Activated CD8-positive, alpha-beta T cell treated with anti-CD3 and anti-CD28 coated beads for 36 hours (primary cell): ENCODE data around the gene NCOA7. TPM values are rescaled to one million over a fixed set of nuclear protein-coding genes. Genes with fewer than 3 reads are reported as not detected.

Experiments
- ATAC-seq: fragments of 200-7000 bp; cut with Tn5 transposase; one replicate; pipeline ENCODE4 v1.10.0; 2021; ENCODE audit warnings: mild to moderate bottlenecking, moderate library complexity
- CTCF ChIA-PET: fragments of 350-600 bp; sonication (Branson Sonifier 250); formaldehyde crosslinking; loops from one replicate; lab custom pipeline; 2021; ENCODE audit warnings: antibody characterized with exemption; lab: Charles Lee
- POLR2A ChIA-PET: fragments of 350-600 bp; sonication (Branson Sonifier 250); formaldehyde crosslinking; loops from one replicate; lab custom pipeline; 2021; ENCODE audit warnings: antibody characterized with exemption; lab: Charles Lee
- DNase-seq: peaks from one replicate; pipeline ENCODE4 v3.0.0-alpha.2; 2020
- H3K27ac Mint-ChIP-seq: one replicate; pipeline ENCODE4 v1.8.0; 2021; ENCODE audit warnings: mild to moderate bottlenecking, mixed read lengths
- H3K27me3 Mint-ChIP-seq: one replicate; pipeline ENCODE4 v1.8.0; 2021; ENCODE audit warnings: mixed read lengths
- H3K36me3 Mint-ChIP-seq: one replicate; pipeline ENCODE4 v1.8.0; 2021; ENCODE audit warnings: low read depth, mixed read lengths
- H3K4me1 Mint-ChIP-seq: one replicate; pipeline ENCODE4 v1.8.0; 2021; ENCODE audit warnings: low read depth, mixed read lengths
- H3K4me3 Mint-ChIP-seq: one replicate; pipeline ENCODE4 v1.8.0; 2021; ENCODE audit warnings: mild to moderate bottlenecking, moderate library complexity, mixed read lengths
- H3K9me3 Mint-ChIP-seq: one replicate; pipeline ENCODE4 v1.8.0; 2021; ENCODE audit warnings: mixed read lengths
- CTCF ChIP-seq: fragments of 200-600 bp; IDR thresholded peaks from one replicate; pipeline ENCODE4 v1.8.0; 2022; ENCODE audit warnings: antibody characterized with exemption, mild to moderate bottlenecking
- intact Hi-C: fragments of 100-400 bp; cut with micrococcal nuclease; formaldehyde crosslinking; loops from one replicate; pipeline ENCODE4 v1.10.0; 2022
- total RNA-seq, 2 experiments: library from RNA; stranded (reverse); gene quantifications; one replicate each; pipeline ENCODE4 v1.2.3, GENCODE V29; 2021

The NCOA7 gene
- total RNA-seq, 2 experiments from 2014 or later = 43.4 to 44.9 TPM

- peaks cover 2% of the 10 kb centered on the region for H3K4me1 Mint-ChIP-seq
- H3K4me3 Mint-ChIP-seq = no peak overlapping the region
- no peak for TF ChIP-seq CTCF
- H3K36me3 Mint-ChIP-seq = no peaks in the 10 kb centered on the region
- DNase-seq (no peak), ATAC-seq (no peak)
- CTCF ChIA-PET = interaction anchor here (0.6 to 5.1 kb wide), 3 partner anchors 13 to 448 kb away, joined by 3 to 38 read pairs (median 3); no protein-coding TSS in a partner anchor
- POLR2A ChIA-PET = no interaction called here
- no peaks in the 10 kb centered on the region for H3K9me3 Mint-ChIP-seq
- intact Hi-C loops = no loop called here
- peaks cover 22% of the 10 kb centered on the region for H3K27me3 Mint-ChIP-seq
- no peak overlapping the region for H3K27ac Mint-ChIP-seq
These were observed 30.8 kb upstream of the NCOA7 start for GRCh38 chr6:125759959-125760457.

GRCh38 chr6:125764121-125764671, 26.6 kb upstream of the NCOA7 start:
- POLR2A ChIA-PET = no interaction called here
- DNase-seq (no peak), ATAC-seq (no peak)
- intact Hi-C loops = no loop called here
- H3K4me3 Mint-ChIP-seq = no peak overlapping the region
- no peak for TF ChIP-seq CTCF
- no peak overlapping the region for H3K27ac Mint-ChIP-seq
- H3K27me3 Mint-ChIP-seq = peaks cover 26% of the 10 kb centered on the region
- CTCF ChIA-PET = interaction anchor here (1.0 to 1.6 kb wide), 7 partner anchors 9 to 453 kb away, joined by 3 to 9 read pairs (median 7); no protein-coding TSS in a partner anchor
- no peaks in the 10 kb centered on the region for H3K9me3 Mint-ChIP-seq
- peaks cover 2% of the 10 kb centered on the region for H3K4me1 Mint-ChIP-seq
- no peaks in the 10 kb centered on the region for H3K36me3 Mint-ChIP-seq

- peaks cover 19% of the 10 kb centered on the region for H3K27me3 Mint-ChIP-seq
- H3K4me3 Mint-ChIP-seq = no peak overlapping the region
- DNase-seq = no peak
- no peak overlapping the region for H3K27ac Mint-ChIP-seq
- no peaks in the 10 kb centered on the region for H3K36me3 Mint-ChIP-seq
- no peaks in the 10 kb centered on the region for H3K9me3 Mint-ChIP-seq
- no peak for ATAC-seq
- TF ChIP-seq CTCF = no peak
- POLR2A ChIA-PET = no interaction called here
- peaks cover 2% of the 10 kb centered on the region for H3K4me1 Mint-ChIP-seq
- intact Hi-C loops = no loop called here
- CTCF ChIA-PET = interaction anchor here (2.2 to 5.4 kb wide), 2 partner anchors 13 to 454 kb away, joined by 6 to 50 read pairs; no protein-coding TSS in a partner anchor
These were observed 24.8 kb upstream of the NCOA7 start for GRCh38 chr6:125765944-125766343.

- ATAC-seq (no peak), DNase-seq (no peak)
- H3K4me3 Mint-ChIP-seq = no peak overlapping the region
- H3K36me3 Mint-ChIP-seq = no peaks in the 10 kb centered on the region
- POLR2A ChIA-PET = no interaction called here
- no peaks in the 10 kb centered on the region for H3K9me3 Mint-ChIP-seq
- H3K4me1 Mint-ChIP-seq = peaks cover 2% of the 10 kb centered on the region
- no peak overlapping the region for H3K27ac Mint-ChIP-seq
- peaks cover 16% of the 10 kb centered on the region for H3K27me3 Mint-ChIP-seq
- CTCF ChIA-PET = interaction anchor here (1.1 to 5.4 kb wide), 3 partner anchors 13 to 455 kb away, joined by 3 to 50 read pairs (median 6); no protein-coding TSS in a partner anchor
- intact Hi-C loops = no loop called here
- TF ChIP-seq CTCF = no peak
These were observed 24.1 kb upstream of the NCOA7 start for GRCh38 chr6:125766641-125767040.

- DNase-seq (no peak), ATAC-seq (no peak)
- H3K27ac Mint-ChIP-seq = no peak overlapping the region
- intact Hi-C loops = loop anchor here (1.0 kb wide), 1 partner anchor 458 kb away; no protein-coding TSS in a partner anchor
- no peak overlapping the region for H3K4me3 Mint-ChIP-seq
- no peak for TF ChIP-seq CTCF
- H3K4me1 Mint-ChIP-seq = peaks cover 7% of the 10 kb centered on the region
- H3K9me3 Mint-ChIP-seq = no peaks in the 10 kb centered on the region
- no peaks in the 10 kb centered on the region for H3K36me3 Mint-ChIP-seq
- ChIA-PET POLR2A (no interaction called here), CTCF (interaction anchor here (0.6 to 5.4 kb wide), 6 partner anchors 13 to 457 kb away, joined by 3 to 50 read pairs (median 4); no protein-coding TSS in a partner anchor)
- peaks cover 11% of the 10 kb centered on the region for H3K27me3 Mint-ChIP-seq
These were observed 21.5 kb upstream of the NCOA7 start for GRCh38 chr6:125769147-125769783.
